GM15510 (cell line): ENCODE results near the gene DISP1.
A peak's percentile ranks its signal among the peaks of the same experiment; 100 is the strongest.

Experiments
- POLR2A ChIP-seq: IDR thresholded peaks from 3 replicates; pipeline ENCODE4 v1.6.1; 2011; ENCODE audit warnings: borderline replicate concordance; ENCODE audit not compliant: insufficient read length; ENCODE audit errors: extremely low read depth

Gene DISP1

GRCh38 chr1:222814536-222815439 lies at the start of gene DISP1:
Gene DISP1 (plus strand): TSS chr1:222815039. CDS start chr1:222942824, 127,785 bp downstream.
- TF ChIP-seq POLR2A = peak; percentile 66

GRCh38 chr1:222767152-222767571 lies 47.7 kb upstream of the DISP1 start:
- no peak for TF ChIP-seq POLR2A

GRCh38 chr1:222768592-222768991 lies 46.2 kb upstream of the DISP1 start:
- TF ChIP-seq POLR2A = no peak

- no peak for TF ChIP-seq POLR2A
Observed at GRCh38 chr1:222769181-222769580, 45.7 kb upstream of the DISP1 start.

- TF ChIP-seq POLR2A = no peak
Observed at GRCh38 chr1:222769971-222770620, 44.7 kb upstream of the DISP1 start.

- no peak for TF ChIP-seq POLR2A
Observed at GRCh38 chr1:222772996-222773379, 41.9 kb upstream of the DISP1 start.

GRCh38 chr1:222777463-222777862 lies 37.4 kb upstream of the DISP1 start:
- no peak for TF ChIP-seq POLR2A

- TF ChIP-seq POLR2A = no peak
Observed at GRCh38 chr1:222777977-222778376, 36.9 kb upstream of the DISP1 start.

- no peak for TF ChIP-seq POLR2A
Observed at GRCh38 chr1:222781251-222781650, 33.6 kb upstream of the DISP1 start.

- TF ChIP-seq POLR2A = no peak
Observed at GRCh38 chr1:222783051-222783450, 31.8 kb upstream of the DISP1 start.

GRCh38 chr1:222784371-222784770 lies 30.5 kb upstream of the DISP1 start:
- TF ChIP-seq POLR2A = no peak

GRCh38 chr1:222784916-222785315 lies 29.9 kb upstream of the DISP1 start:
- TF ChIP-seq POLR2A = no peak

GRCh38 chr1:222785529-222785928 lies 29.3 kb upstream of the DISP1 start:
- TF ChIP-seq POLR2A = no peak

- no peak for TF ChIP-seq POLR2A
Observed at GRCh38 chr1:222786121-222786520, 28.7 kb upstream of the DISP1 start.

GRCh38 chr1:222787729-222788128 lies 27.1 kb upstream of the DISP1 start:
- no peak for TF ChIP-seq POLR2A
